HL-60/S4 (cell line): ENCODE results near the gene LHX8.
"Not testable (repeated sequence)": the region's sequence is repeated elsewhere in the genome, so short reads cannot be mapped to it uniquely, and the experiment has no call there.

Experiments
- in situ Hi-C: fragments of 300-500 bp; cut with MboI; formaldehyde crosslinking; loops from 2 replicates; pipeline ENCODE4 v1.14.3; 2022; ENCODE audit warnings: low sequenced_read_pairs

Gene LHX8

GRCh38 chr1:75133750-75134646 lies at the start of gene LHX8:
TSS of gene LHX8 (plus strand) at chr1:75134388. CDS start at chr1:75136615, 2,227 bp downstream.
- in situ Hi-C loops: no loop called here

- in situ Hi-C loops: no loop called here
These were observed 48.3 kb upstream of the LHX8 start for GRCh38 chr1:75085931-75086330.

- in situ Hi-C loops: no loop called here
These were observed 46.9 kb upstream of the LHX8 start for GRCh38 chr1:75087278-75087677.

GRCh38 chr1:75092141-75092540 lies 42.0 kb upstream of the LHX8 start:
- in situ Hi-C loops: no loop called here

- in situ Hi-C loops: no loop called here
These were observed 36.5 kb upstream of the LHX8 start for GRCh38 chr1:75097654-75098053.

- in situ Hi-C loops: no loop called here
These were observed 34.6 kb upstream of the LHX8 start for GRCh38 chr1:75099581-75099980.

GRCh38 chr1:75100481-75101092 lies 33.6 kb upstream of the LHX8 start:
- in situ Hi-C loops: no loop called here

- in situ Hi-C loops: not testable (repeated sequence)
These were observed 21.7 kb upstream of the LHX8 start for GRCh38 chr1:75112362-75112951.

- in situ Hi-C loops: no loop called here
These were observed 18.5 kb upstream of the LHX8 start for GRCh38 chr1:75115654-75116053.

- in situ Hi-C loops: no loop called here
These were observed 10.4 kb upstream of the LHX8 start for GRCh38 chr1:75123756-75124155.

- in situ Hi-C loops: no loop called here
These were observed 9.7 kb upstream of the LHX8 start for GRCh38 chr1:75124510-75124909.

- in situ Hi-C loops: no loop called here
These were observed 8.9 kb upstream of the LHX8 start for GRCh38 chr1:75125161-75125726.

- in situ Hi-C loops: no loop called here
These were observed 7.5 kb upstream of the LHX8 start for GRCh38 chr1:75126611-75127101.

- in situ Hi-C loops: no loop called here
These were observed 6.1 kb upstream of the LHX8 start for GRCh38 chr1:75127916-75128717.

- in situ Hi-C loops: no loop called here
These were observed 4.6 kb upstream of the LHX8 start for GRCh38 chr1:75129660-75129982.

- in situ Hi-C loops: no loop called here
These were observed 4.0 kb upstream of the LHX8 start for GRCh38 chr1:75129983-75130789.

GRCh38 chr1:75130865-75131564 lies 3.2 kb upstream of the LHX8 start:
- in situ Hi-C loops: no loop called here

- in situ Hi-C loops: no loop called here
These were observed 2.5 kb upstream of the LHX8 start for GRCh38 chr1:75131565-75132241.
